Hypothalamus (tissue), 51 donors: ENCODE results near the gene ITGA5.

Experiments
- DNase-seq, 51 donors: peaks; one replicate each; lab custom pipeline; 2025; lab: John Stamatoyannopoulos, UW

The ITGA5 gene

GRCh38 chr12:54376596-54376995 is 42.5 kb downstream of the ITGA5 start:
- no peak for DNase-seq

GRCh38 chr12:54375259-54375579 is 43.8 kb downstream of the ITGA5 start:
- no peak for DNase-seq

GRCh38 chr12:54374562-54375258 is 44.4 kb downstream of the ITGA5 start:
- DNase-seq, result peak in 2 of 51 donors; percentile 16 to 17

- no peak for DNase-seq
Measured at GRCh38 chr12:54373649-54374561, 45.2 kb downstream of the ITGA5 start.

GRCh38 chr12:54372113-54372806 is 46.8 kb downstream of the ITGA5 start:
- peak in 1 of 51 donors; percentile 16 for DNase-seq

GRCh38 chr12:54371328-54372112 is 47.5 kb downstream of the ITGA5 start:
- peak in 17 of 51 donors; percentile 20 to 66 (median 43) for DNase-seq

GRCh38 chr12:54370171-54370730 is 48.8 kb downstream of the ITGA5 start:
- DNase-seq, result peak in 49 of 51 donors; percentile 26 to 84 (median 70)

GRCh38 chr12:54369597-54370131 is 49.4 kb downstream of the ITGA5 start:
- no peak for DNase-seq

GRCh38 chr12:54368709-54369596 is 50.1 kb downstream of the ITGA5 start:
- peak in 48 of 51 donors; percentile 19 to 93 (median 74) for DNase-seq

- no peak for DNase-seq
Measured at GRCh38 chr12:54368025-54368708, 50.9 kb downstream of the ITGA5 start.

GRCh38 chr12:54364413-54364812 is 54.7 kb downstream of the ITGA5 start, which contains the start of gene GPR84:
GPR84 (minus strand) TSS chr12:54364486; CDS start chr12:54363851, 635 bp downstream.
- DNase-seq, result no peak

GRCh38 chr12:54363618-54364017 is 55.4 kb downstream of the ITGA5 start:
- DNase-seq, result no peak

- no peak for DNase-seq
Measured at GRCh38 chr12:54363047-54363446, 56.0 kb downstream of the ITGA5 start.

GRCh38 chr12:54360717-54361456 is 58.2 kb downstream of the ITGA5 start:
- peak in 39 of 51 donors; percentile 12 to 86 (median 64) for DNase-seq

- DNase-seq, result no peak
Measured at GRCh38 chr12:54359762-54360351, 59.2 kb downstream of the ITGA5 start.

GRCh38 chr12:54358945-54359761 is 59.9 kb downstream of the ITGA5 start:
- DNase-seq, result peak; percentile 62 to 99 (median 95)
